Progenitor cell of endocrine pancreas (in vitro differentiated cells): ENCODE measurements around the gene DIP2C. TPM values are rescaled to one million over a fixed set of nuclear protein-coding genes. Genes with fewer than 3 reads are reported as not detected.

Experiments used
- DNase-seq: peaks from one replicate; pipeline ENCODE4 v3.0.0; 2021; ENCODE audit warnings: low spot score; ENCODE audit not compliant: unreplicated experiment
- H3K27ac Mint-ChIP-seq: 2 replicates; pipeline ENCODE4 v1.8.0; 2021; ENCODE audit warnings: mild to moderate bottlenecking, moderate library complexity, mixed read lengths
- H3K27me3 Mint-ChIP-seq: 2 replicates; pipeline ENCODE4 v1.8.0; 2021; ENCODE audit warnings: mixed read lengths
- H3K36me3 Mint-ChIP-seq: 2 replicates; pipeline ENCODE4 v1.8.0; 2022; ENCODE audit warnings: mixed read lengths; ENCODE audit not compliant: insufficient read depth
- H3K4me1 Mint-ChIP-seq: 2 replicates; pipeline ENCODE4 v1.8.0; 2021; ENCODE audit warnings: low read depth, mixed read lengths
- H3K4me3 Mint-ChIP-seq: 2 replicates; pipeline ENCODE4 v1.8.0; 2021; ENCODE audit warnings: low read depth, mild to moderate bottlenecking, moderate library complexity, mixed read lengths
- H3K9me3 Mint-ChIP-seq: 2 replicates; pipeline ENCODE4 v1.8.0; 2021; ENCODE audit warnings: low read depth, mixed read lengths
- total RNA-seq: library from RNA; stranded (reverse); gene quantifications from 2 replicates; pipeline ENCODE4 v1.2.1, GENCODE V29; 2021
- TF ChIP-seq, protein P1 (sequence below): fragments of 200-600 bp; sonication (generic); IDR thresholded peaks from one replicate; pipeline ENCODE4 v1.5.0; 2021; ENCODE audit warnings: antibody characterized with exemption, mild to moderate bottlenecking; ENCODE audit not compliant: unreplicated experiment

DIP2C gene
- total RNA-seq, 1 donor from 2014 or later = 27.2 TPM

DNA sequence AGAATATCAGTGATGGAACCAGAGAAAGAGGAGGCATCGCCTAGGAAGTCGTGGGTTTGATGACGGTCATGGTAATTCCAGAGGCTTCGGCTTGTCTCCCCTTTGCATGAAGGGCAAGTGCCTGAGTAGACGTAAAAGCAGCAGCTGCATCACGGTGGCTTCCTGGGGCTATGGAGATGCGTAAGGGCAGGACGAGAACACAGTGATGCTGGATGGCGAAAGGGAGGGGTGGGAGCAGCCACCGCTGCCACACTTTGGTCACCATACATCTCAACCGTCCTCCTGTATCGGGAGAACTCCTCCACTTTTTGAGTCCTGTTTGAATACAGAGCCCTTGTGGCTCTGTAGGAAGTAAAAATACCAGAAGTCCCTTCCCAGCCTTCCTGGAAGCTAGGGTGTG, 371.5 kb downstream of the DIP2C start:
- no peaks in the 10 kb centered on the region for H3K9me3 Mint-ChIP-seq
- no peaks in the 10 kb centered on the region for H3K4me1 Mint-ChIP-seq
- no peak overlapping the region for H3K4me3 Mint-ChIP-seq
- TF ChIP-seq, protein P1, sequence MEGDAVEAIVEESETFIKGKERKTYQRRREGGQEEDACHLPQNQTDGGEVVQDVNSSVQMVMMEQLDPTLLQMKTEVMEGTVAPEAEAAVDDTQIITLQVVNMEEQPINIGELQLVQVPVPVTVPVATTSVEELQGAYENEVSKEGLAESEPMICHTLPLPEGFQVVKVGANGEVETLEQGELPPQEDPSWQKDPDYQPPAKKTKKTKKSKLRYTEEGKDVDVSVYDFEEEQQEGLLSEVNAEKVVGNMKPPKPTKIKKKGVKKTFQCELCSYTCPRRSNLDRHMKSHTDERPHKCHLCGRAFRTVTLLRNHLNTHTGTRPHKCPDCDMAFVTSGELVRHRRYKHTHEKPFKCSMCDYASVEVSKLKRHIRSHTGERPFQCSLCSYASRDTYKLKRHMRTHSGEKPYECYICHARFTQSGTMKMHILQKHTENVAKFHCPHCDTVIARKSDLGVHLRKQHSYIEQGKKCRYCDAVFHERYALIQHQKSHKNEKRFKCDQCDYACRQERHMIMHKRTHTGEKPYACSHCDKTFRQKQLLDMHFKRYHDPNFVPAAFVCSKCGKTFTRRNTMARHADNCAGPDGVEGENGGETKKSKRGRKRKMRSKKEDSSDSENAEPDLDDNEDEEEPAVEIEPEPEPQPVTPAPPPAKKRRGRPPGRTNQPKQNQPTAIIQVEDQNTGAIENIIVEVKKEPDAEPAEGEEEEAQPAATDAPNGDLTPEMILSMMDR = no peak
- no peak for DNase-seq
- peaks cover 9% of the 10 kb centered on the region for H3K36me3 Mint-ChIP-seq
- no peak overlapping the region for H3K27ac Mint-ChIP-seq
- H3K27me3 Mint-ChIP-seq = no peaks in the 10 kb centered on the region

DNA sequence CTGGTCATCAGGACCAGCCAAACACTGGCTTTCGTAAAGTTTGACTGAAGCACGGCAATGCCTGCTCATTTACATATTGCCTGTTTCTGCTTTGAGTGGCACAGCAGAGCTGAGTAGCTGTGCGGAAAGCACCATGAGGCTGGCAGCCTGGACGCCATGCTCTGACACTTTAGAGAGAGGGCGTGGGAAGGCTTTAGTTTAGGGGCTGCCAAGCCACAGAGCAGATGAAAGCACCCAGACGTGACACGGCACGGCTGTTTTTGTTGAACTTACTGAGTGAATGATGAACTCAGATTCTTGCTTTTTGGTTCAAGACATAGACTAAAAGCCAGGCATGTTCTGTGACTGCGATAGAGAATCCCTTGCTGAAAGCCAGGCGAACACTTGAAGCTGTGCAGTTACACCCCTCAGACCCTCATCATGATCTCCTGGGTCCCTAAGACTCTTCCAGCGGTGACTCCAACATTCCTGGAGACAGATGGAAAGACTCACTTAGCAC, 372.1 kb downstream of the DIP2C start:
- H3K4me3 Mint-ChIP-seq = no peak overlapping the region
- H3K27ac Mint-ChIP-seq = no peak overlapping the region
- TF ChIP-seq, protein P1 = no peak
- no peaks in the 10 kb centered on the region for H3K27me3 Mint-ChIP-seq
- DNase-seq = no peak
- no peaks in the 10 kb centered on the region for H3K9me3 Mint-ChIP-seq
- H3K4me1 Mint-ChIP-seq = no peaks in the 10 kb centered on the region
- H3K36me3 Mint-ChIP-seq = peaks cover 9% of the 10 kb centered on the region

DNA sequence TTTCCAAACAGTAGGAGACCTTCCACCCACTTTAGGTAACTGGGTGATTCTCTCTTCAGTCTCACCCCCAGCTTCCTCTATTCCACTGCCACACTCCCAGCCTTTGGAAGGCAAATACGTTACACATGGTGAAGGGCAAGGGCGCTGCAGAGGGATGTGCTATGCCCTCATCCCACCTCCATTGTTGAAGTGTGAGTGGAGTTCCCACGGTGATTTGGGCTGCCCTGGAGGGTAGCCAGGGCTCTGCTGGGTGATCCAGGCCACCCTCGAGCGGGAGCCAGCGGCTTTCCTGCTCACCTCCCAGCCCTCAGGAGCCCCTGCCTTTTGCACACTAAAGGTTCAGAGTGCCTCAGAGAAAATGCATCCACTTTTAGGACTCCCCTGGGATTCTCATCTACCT, 373.1 kb downstream of the DIP2C start:
- no peaks in the 10 kb centered on the region for H3K27me3 Mint-ChIP-seq
- peaks cover 9% of the 10 kb centered on the region for H3K36me3 Mint-ChIP-seq
- H3K4me1 Mint-ChIP-seq = no peaks in the 10 kb centered on the region
- no peak overlapping the region for H3K27ac Mint-ChIP-seq
- H3K9me3 Mint-ChIP-seq = no peaks in the 10 kb centered on the region
- TF ChIP-seq, protein P1 = no peak
- DNase-seq = no peak
- H3K4me3 Mint-ChIP-seq = no peak overlapping the region

- TF ChIP-seq, protein P1 = no peak
- Mint-ChIP-seq H3K4me3 (no peak overlapping the region), H3K27me3 (no peaks in the 10 kb centered on the region), H3K4me1 (no peaks in the 10 kb centered on the region), H3K9me3 (no peaks in the 10 kb centered on the region), H3K36me3 (peaks cover 5% of the 10 kb centered on the region), H3K27ac (peak overlapping the region; percentile 30)
- no peak for DNase-seq
Measured at GRCh38 chr10:314871-315270, 374.6 kb downstream of the DIP2C start.

- H3K27me3 Mint-ChIP-seq = no peaks in the 10 kb centered on the region
- no peaks in the 10 kb centered on the region for H3K4me1 Mint-ChIP-seq
- no peak overlapping the region for H3K4me3 Mint-ChIP-seq
- DNase-seq = no peak
- H3K27ac Mint-ChIP-seq = peak overlapping the region; percentile 78
- TF ChIP-seq, protein P1 = no peak
- H3K36me3 Mint-ChIP-seq = peaks cover 5% of the 10 kb centered on the region
- no peaks in the 10 kb centered on the region for H3K9me3 Mint-ChIP-seq
Measured at GRCh38 chr10:314381-314780, 375.1 kb downstream of the DIP2C start.
